ENCODE results near the gene FBXO47. TPM values are rescaled to one million over a fixed set of nuclear protein-coding genes. Genes with fewer than 3 reads are reported as not detected.

Gene FBXO47
- total and polyA plus RNA-seq, 10 of the 15 experiments (the other 5 are each of a cell fraction or from before 2014, with no cell fraction given), result 0.04 to 0.06 (median 0.06) TPM; not detected in 7

GRCh38 chr17:38888842-38889241 is 78.4 kb downstream of the FBXO47 start:
- BruUV-seq (replicated peaks), result no TSS peak
- TF ChIP-seq ZBTB4 (CRISPR knock-in tag; IDR thresholded peaks at IDR 0.05) (no peak), ZSCAN29 (IDR thresholded peaks at IDR 0.05) (no peak)
- ChIA-PET POLR2A (no interaction called here), SMC1A (ENCODE audit: uncharacterized antibody, unreplicated experiment) (no interaction called here), CTCF (no interaction called here), RAD21 (ENCODE audit: unreplicated experiment) (no interaction called here)
- 87% methylated on average over 9 of the region's 9 CpGs for WGBS (ENCODE audit: insufficient coverage, insufficient replicate concordance, low lambda C conversion rate, missing lambda C conversion rate)
- Histone ChIP-seq H3K9ac (ENCODE audit: control insufficient read depth, insufficient read depth, low read length) (no peak overlapping the region), H3K4me3 (no peak overlapping the region), H4K20me1 (ENCODE audit: control insufficient read depth, insufficient read depth) (peaks cover 5% of the 10 kb centered on the region; the same call in 1 of the 2 replicates), H3K4me2 (ENCODE audit: control insufficient read depth, insufficient read depth) (no peak overlapping the region), H3K9me3 (replicated peaks; ENCODE audit: control insufficient read depth, insufficient read depth, low read length) (no peaks in the 10 kb centered on the region), H3K4me1 (ENCODE audit: control insufficient read depth, insufficient read depth, low read length) (peaks cover 3% of the 10 kb centered on the region), H3K27me3 (replicated peaks in 1 of 2; ENCODE audit: control insufficient read depth in 2 of 2, insufficient read depth in 2 of 2, low read length in 1 of 2) (no peaks in the 10 kb centered on the region), H3K36me3 (ENCODE audit: control insufficient read depth in 2 of 2, insufficient read depth in 2 of 2, low read length in 1 of 2) (peaks cover 34 to 42% of the 10 kb centered on the region in 2 experiments), H3K27ac (ENCODE audit: control insufficient read depth, insufficient read depth) (no peak overlapping the region), H2AFZ (ENCODE audit: control insufficient read depth, low read depth, low read length) (no peak overlapping the region), H3K79me2 (ENCODE audit: control insufficient read depth, insufficient read depth, low read length) (peaks cover 18% of the 10 kb centered on the region)
- FAIRE-seq (no peak), DNase-seq (ENCODE audit: low read depth, low spot score) (no peak), ATAC-seq (no peak)
- in situ Hi-C loops (cut with MboI) (no loop called here), intact Hi-C loops (cut with micrococcal nuclease; ENCODE audit: unreplicated experiment) (no loop called here)

- H3K27ac ChIP-seq (ENCODE audit: control insufficient read depth, insufficient read depth), result no peak overlapping the region
- DNase-seq (ENCODE audit: low read depth, low spot score) (no peak), ATAC-seq (no peak), FAIRE-seq (no peak)
- H3K9ac ChIP-seq (ENCODE audit: control insufficient read depth, insufficient read depth, low read length), result no peak overlapping the region
- SMC1A ChIA-PET (ENCODE audit: uncharacterized antibody, unreplicated experiment), result interaction anchor here (1.6 kb wide), 1 partner anchor 10 kb away, joined by 5 read pairs; no protein-coding TSS in a partner anchor
- no TSS peak for BruUV-seq (replicated peaks)
- 92% methylated on average over 8 of the region's 8 CpGs for WGBS (ENCODE audit: insufficient coverage, insufficient replicate concordance, low lambda C conversion rate, missing lambda C conversion rate)
- CTCF ChIA-PET, result interaction anchor here (0.9 to 2.1 kb wide), 2 partner anchors 11 to 15 kb away, joined by 3 to 12 read pairs; no protein-coding TSS in a partner anchor
- H3K4me3 ChIP-seq, result no peak overlapping the region
- RAD21 ChIA-PET (ENCODE audit: unreplicated experiment), result interaction anchor here (1.4 kb wide), 1 partner anchor 12 kb away, joined by 3 read pairs; no protein-coding TSS in a partner anchor
- H3K27me3 ChIP-seq (replicated peaks in 1 of 2; ENCODE audit: control insufficient read depth in 2 of 2, insufficient read depth in 2 of 2, low read length in 1 of 2), result no peaks in the 10 kb centered on the region
- in situ Hi-C loops (cut with MboI), result no loop called here
- POLR2A ChIA-PET, result no interaction called here
- peaks cover 19% of the 10 kb centered on the region for H3K4me1 ChIP-seq (ENCODE audit: control insufficient read depth, insufficient read depth, low read length)
- H3K36me3 ChIP-seq (ENCODE audit: control insufficient read depth in 2 of 2, insufficient read depth in 2 of 2, low read length in 1 of 2), result peaks cover 33 to 39% of the 10 kb centered on the region in 2 experiments
- H3K9me3 ChIP-seq (replicated peaks; ENCODE audit: control insufficient read depth, insufficient read depth, low read length), result no peaks in the 10 kb centered on the region
- peaks cover 5% of the 10 kb centered on the region; the same call in 1 of the 2 replicates for H4K20me1 ChIP-seq (ENCODE audit: control insufficient read depth, insufficient read depth)
- no peak overlapping the region for H3K4me2 ChIP-seq (ENCODE audit: control insufficient read depth, insufficient read depth)
- H2AFZ ChIP-seq (ENCODE audit: control insufficient read depth, low read depth, low read length), result no peak overlapping the region
- H3K79me2 ChIP-seq (ENCODE audit: control insufficient read depth, insufficient read depth, low read length), result peaks cover 28% of the 10 kb centered on the region
- intact Hi-C loops (cut with micrococcal nuclease; ENCODE audit: unreplicated experiment), result no loop called here
- TF ChIP-seq SPI1 (IDR thresholded peaks at IDR 0.05; ENCODE audit: borderline replicate concordance, insufficient read depth, low read depth, low read length) (no peak), SP1 (IDR thresholded peaks at IDR 0.05; ENCODE audit: low read depth, low read length) (no peak), ATF2 (IDR thresholded peaks at IDR 0.05; ENCODE audit: low read length) (no peak), RBBP5 (conservative IDR thresholded peaks at IDR 0.05) (no peak), ESRRA (IDR thresholded peaks at IDR 0.05; ENCODE audit: low read length) (no peak), REST (IDR thresholded peaks at IDR 0.05; ENCODE audit: low read depth, low read length) (no peak)
Measured at GRCh38 chr17:38886643-38887010, 80.6 kb downstream of the FBXO47 start.
